PC-9 (cell line): ENCODE results near the gene ZNF48.

Experiments used
- CTCF ChIP-seq: fragments of 200-600 bp; sonication (generic); conservative IDR thresholded peaks from 2 replicates; pipeline ENCODE4 v1.6.1; 2017; ENCODE audit warnings: mixed run types, antibody characterized with exemption, mild to moderate bottlenecking, moderate library complexity
- EZH2 ChIP-seq: fragments of 200-600 bp; sonication (generic); IDR thresholded peaks from 2 replicates; pipeline ENCODE4 v1.8.0; 2017; ENCODE audit warnings: antibody characterized with exemption, low read depth

- TF ChIP-seq EZH2 (no peak), CTCF (no peak)
Observed at GRCh38 chr16:30371248-30371816, 23.9 kb upstream of the ZNF48 start.
